Keratinocyte (primary cell): ENCODE measurements around the gene MYOZ3.

Experiments used
- EZH2 ChIP-seq: IDR thresholded peaks from one replicate; pipeline ENCODE4 v1.6.1; 2012; ENCODE audit warnings: inconsistent platforms, mild to moderate bottlenecking, low read length, moderate library complexity
- TF ChIP-seq, protein P1 (sequence below), 3 experiments: IDR thresholded peaks in 1 of 3; conservative IDR thresholded peaks in 1 of 3; optimal IDR thresholded peaks in 1 of 3; 2 replicates in 2 of 3; 3 replicates in 1 of 3; pipeline versions ENCODE3 to v1.5.1; 2011; ENCODE audit warnings: low read length in 3 of 3, mild to moderate bottlenecking in 3 of 3, moderate library complexity in 2 of 3, control low read depth in 1 of 3, inconsistent platforms in 1 of 3; ENCODE audit not compliant: insufficient read depth in 2 of 3; ENCODE audit errors: extremely low read depth in 1 of 3

DNA sequence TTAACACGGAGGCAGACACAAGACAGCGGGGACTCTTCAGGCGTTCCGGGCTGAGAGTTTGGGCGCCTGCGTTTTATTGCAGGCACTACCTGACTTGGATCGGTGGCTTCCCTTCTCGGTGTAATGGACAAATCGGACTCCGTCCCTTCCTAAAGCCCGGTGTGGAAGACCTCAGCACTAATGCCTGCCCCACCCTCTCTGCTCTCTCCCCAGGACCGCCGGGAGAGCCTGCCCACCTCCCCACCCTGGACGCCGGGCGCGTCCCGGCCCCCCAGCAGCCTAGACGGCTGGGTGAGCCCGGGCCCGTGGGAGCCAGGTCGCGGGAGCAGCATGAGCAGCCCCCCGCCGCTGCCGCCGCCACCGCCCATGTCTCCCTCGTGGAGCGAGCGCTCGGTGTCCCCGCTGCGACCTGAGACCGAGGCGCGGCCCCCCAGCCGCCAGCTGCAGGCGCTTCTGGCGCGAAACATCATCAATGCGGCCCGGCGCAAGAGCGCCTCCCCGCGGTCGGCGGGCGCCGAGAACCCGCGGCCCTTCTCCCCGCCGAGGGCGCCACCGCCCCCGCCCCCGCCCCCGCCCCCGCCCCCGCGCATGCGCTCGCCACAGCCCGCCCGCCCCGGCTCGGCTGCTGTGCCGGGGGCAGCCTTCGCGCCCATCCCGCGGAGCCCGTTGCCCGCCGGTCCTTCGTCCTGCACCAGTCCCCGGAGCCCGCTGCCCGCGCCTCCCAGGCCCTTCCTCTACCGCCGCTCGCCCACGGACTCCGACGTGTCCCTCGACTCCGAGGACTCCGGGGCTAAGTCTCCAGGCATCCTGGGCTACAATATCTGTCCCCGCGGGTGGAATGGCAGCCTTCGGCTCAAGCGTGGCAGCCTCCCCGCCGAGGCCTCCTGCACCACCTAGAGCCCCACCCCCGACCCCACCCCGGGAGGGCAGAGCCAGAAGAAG lies 4.6 kb upstream of the MYOZ3 start:
- TF ChIP-seq, protein P1, sequence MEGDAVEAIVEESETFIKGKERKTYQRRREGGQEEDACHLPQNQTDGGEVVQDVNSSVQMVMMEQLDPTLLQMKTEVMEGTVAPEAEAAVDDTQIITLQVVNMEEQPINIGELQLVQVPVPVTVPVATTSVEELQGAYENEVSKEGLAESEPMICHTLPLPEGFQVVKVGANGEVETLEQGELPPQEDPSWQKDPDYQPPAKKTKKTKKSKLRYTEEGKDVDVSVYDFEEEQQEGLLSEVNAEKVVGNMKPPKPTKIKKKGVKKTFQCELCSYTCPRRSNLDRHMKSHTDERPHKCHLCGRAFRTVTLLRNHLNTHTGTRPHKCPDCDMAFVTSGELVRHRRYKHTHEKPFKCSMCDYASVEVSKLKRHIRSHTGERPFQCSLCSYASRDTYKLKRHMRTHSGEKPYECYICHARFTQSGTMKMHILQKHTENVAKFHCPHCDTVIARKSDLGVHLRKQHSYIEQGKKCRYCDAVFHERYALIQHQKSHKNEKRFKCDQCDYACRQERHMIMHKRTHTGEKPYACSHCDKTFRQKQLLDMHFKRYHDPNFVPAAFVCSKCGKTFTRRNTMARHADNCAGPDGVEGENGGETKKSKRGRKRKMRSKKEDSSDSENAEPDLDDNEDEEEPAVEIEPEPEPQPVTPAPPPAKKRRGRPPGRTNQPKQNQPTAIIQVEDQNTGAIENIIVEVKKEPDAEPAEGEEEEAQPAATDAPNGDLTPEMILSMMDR (optimal IDR thresholded peaks at IDR 0.05 in 1 of 3, IDR thresholded peaks at IDR 0.05 in 1 of 3, conservative IDR thresholded peaks at IDR 0.05 in 1 of 3; ENCODE audit: extremely low read depth in 1 of 3, insufficient read depth in 2 of 3, low read length in 3 of 3): peak in 2 of 3 experiments; percentile 71 to 76
- TF ChIP-seq EZH2: no peak
